Stimulated activated CD4-positive, alpha-beta T cell treated with anti-CD3 and anti-CD28 coated beads, Interleukin-4, amount 100 ng/mL, for 24 hours (primary cell): Measurements from ENCODE around the gene RARB.

Experiments used
- DNase-seq: peaks from one replicate; pipeline ENCODE4 v3.0.0-alpha.2; 2020

RARB gene

DNA sequence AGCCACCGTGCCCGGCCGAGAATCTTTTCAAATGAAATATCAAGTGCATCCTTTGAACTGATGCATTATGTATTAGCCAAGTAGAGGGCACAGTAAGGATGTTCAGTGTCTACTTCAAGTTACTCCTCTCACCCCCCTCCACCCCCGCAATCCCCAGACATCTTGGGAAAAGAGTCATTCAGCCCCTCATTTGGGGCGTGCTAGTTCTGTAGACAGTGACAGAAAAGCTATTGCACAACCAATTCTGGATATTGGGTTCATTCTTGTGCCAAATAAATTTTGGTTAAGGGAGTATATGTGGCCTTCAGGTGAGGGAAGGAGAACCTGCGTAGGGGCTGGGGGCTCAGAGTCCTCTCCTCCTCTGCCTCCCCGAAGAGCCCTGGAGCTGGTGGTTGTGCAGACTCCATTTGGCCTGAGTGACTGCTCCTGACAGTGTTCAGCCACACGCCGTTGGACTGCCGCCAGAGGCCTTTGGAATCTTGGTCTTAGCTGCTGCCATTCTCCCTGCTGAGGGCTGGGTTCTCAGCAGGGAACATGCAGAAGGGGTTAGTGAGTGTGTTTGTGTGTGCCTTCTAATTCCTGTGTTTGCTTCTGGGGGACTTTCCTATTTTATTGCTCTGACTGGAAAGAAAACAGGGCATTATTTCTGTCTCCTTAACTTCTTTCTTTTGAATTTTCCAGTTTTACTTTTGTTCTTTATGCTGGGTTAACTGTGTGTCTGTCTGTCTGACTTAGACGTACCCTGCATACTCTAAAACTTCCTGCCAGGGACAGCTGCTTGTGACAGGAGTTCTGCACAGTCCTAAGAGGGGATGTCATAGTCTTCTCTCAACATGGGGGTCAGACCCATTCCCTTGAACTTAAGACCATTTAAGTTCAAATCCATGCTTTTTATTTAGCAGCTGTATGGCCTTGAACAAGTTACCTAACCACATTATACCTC is 21.0 kb downstream of the RARB start:
- DNase-seq, result no peak

- DNase-seq, result no peak
Observed at GRCh38 chr3:25449857-25450256, 21.8 kb downstream of the RARB start.

- no peak for DNase-seq
Observed at GRCh38 chr3:25452192-25452591, 24.1 kb downstream of the RARB start.

DNA sequence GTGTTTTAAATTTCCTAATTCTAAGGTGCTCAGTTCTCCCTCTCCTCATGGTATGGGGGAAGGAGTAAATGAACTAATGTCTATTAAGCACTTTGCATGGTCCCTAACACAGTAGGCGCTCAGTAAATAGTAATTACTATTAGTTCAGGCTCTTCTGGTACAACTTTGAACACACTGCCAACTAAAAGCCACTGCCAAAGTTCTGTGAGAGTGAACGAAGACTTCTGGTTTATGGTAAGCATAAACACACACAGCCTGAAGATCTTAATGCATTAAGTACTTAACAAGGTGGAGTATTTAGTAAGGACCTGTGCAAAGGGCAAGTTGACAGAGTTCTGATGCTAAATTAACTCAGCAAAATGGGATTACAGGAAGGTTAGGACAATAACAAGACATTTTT is 24.7 kb downstream of the RARB start:
- DNase-seq, result no peak

DNA sequence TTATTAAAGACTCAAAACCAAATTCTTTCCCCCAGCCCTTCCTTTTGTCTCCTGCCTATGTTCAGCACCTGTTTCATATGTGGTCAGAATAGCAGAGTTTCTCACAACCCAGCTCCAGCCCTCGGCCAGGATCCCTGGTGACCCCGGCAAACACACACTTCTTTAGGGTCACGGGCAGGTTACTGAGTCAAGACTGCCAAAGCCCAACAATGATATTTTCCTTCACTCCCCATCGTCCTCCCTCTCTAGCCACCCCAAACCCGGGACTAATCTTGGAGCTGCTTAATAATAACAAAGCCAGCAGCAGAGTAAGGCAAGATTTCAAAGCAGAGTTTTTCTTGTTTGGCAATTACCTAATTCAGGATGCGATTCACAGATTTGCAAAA is 25.5 kb downstream of the RARB start:
- DNase-seq, result no peak

GRCh38 chr3:25454005-25454927 is 26.2 kb downstream of the RARB start:
- DNase-seq, result no peak

- DNase-seq, result no peak
Observed at GRCh38 chr3:25455441-25456132, 27.5 kb downstream of the RARB start.

DNA sequence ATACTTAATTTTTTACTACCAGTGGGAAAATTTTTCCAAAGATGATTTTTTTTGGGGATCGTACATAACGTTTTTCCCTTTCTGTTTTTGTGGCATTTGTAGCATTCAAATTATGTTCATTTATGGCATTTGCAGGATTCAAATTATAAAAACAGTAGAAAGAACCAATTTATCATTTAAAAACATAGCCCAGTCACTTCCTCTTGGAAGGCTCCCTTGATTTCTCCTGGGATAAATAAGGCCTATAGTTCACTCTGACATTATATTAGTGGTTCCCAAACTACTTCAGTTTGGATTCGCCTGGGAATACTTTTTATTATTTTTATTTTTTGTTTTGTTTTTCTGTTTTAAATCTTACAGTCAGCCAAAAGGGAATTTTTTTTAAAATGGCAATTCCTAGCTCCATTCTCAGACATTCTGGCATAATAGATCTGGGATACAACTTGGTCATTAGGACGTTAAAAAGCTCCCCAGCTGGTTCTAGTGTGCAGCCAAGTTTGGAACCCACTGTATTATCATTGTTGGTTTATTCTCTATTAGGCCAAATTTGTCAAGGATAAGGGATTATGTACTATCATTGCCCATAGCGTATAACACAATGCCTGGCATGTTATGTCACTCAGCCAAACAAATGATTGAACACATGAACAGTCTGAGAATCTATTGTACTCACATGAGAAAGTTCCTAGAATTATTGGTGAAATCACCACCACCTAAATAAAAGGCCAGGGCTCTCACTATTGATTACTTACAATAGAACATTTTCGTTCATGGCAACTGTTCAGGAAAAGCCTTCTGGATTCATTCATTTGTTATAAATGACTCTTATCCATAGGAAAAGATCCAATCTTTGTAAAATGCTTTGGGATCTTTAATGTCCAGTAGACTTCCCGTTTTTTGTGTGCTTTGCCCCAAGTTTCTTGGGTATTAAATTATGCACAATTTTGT is 28.9 kb downstream of the RARB start:
- no peak for DNase-seq

- DNase-seq, result no peak
Observed at GRCh38 chr3:25457671-25458419, 29.8 kb downstream of the RARB start.

- no peak for DNase-seq
Observed at GRCh38 chr3:25458420-25458814, 30.4 kb downstream of the RARB start.

DNA sequence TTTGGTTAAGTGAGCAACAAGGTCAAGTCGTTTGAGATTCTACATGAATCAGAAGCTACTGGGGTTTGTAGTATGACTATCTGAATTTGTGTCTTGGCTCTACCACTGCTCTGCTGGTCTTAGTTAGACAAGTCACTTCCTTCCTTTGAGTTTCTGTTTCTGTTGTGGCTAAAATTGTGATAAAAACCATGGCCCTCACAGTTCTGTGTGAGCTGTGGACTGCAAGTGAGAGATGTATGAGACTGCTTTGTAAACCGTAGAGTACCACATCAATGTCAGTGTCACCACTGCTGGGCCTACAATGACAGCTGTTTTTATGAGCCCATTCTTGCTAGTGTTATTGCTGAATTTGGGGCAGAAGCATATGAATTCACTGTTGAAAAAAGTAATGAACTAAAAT is 32.7 kb downstream of the RARB start:
- DNase-seq, result no peak

GRCh38 chr3:25461946-25462345 is 33.9 kb downstream of the RARB start:
- no peak for DNase-seq

GRCh38 chr3:25462495-25462894 is 34.4 kb downstream of the RARB start:
- no peak for DNase-seq

DNA sequence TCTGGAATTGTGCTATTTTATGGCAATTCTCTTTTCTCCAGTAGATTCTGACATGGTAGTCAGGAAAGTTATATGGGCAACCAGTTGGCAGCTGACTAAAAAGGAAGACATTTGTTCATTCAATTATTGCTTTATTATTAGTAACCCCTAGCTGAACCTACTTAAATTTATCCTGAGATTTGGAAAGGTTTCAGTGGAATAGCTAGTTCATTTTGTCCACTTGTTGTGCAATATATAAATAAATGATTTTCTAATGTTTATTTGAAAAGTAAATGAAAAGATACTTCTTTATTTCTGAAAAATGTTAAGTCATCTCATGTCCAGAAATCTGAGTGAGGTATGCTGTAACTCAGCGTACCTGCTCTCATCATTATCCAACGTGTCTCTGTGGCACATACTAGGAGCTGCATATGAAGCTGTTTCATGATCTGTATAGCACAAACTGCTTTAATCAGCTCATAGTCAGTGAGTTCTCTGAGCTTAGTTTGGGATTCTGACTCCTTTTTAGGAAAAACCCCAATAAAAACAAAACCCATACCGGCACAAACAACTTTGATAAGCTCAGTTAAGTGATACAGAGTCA is 35.9 kb downstream of the RARB start:
- no peak for DNase-seq

- no peak for DNase-seq
Observed at GRCh38 chr3:25465266-25465860, 37.3 kb downstream of the RARB start.

DNA sequence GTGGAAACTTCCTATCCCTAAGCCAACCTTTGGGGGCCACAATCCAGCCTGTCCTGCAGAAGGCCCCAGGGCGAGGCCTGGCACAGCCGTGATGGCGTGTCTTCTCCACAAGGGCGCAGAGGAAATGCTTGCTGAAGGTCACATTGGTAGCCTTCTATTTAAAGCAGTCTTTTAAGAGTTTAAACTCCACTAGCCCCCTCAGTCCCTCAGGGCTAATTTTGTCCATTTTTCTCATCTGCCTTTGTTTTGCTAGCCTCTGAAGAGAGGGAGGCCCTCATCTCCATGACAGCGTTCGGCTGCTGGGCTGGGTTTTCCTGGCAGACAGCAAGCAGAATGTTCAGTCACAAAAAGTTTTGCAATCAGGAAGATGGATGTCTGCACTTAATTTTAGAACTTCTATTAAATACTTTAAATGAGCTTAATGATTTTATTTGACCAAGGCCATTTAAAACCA is 40.8 kb downstream of the RARB start:
- DNase-seq, result no peak

DNA sequence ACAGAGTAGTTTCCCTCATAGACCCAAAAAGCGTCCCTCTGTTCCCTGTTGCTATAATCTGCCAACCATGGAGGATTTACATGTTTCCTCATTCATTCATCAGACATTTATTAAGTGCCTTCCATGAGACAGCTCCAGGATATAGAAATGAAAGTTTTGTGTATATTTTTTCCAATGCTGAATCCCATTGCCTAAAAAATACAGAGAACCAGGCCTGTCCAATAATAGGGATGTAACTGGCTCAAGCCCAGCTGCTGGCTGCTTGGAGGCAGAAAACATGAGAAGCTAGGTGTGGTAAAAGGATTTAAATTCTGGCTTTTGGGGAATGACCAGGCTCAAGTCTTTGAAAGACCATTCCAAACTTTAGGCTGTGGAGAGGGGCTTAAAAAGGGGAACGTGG is 41.5 kb downstream of the RARB start:
- DNase-seq, result no peak

- DNase-seq, result no peak
Observed at GRCh38 chr3:25471081-25471768, 43.2 kb downstream of the RARB start.

DNA sequence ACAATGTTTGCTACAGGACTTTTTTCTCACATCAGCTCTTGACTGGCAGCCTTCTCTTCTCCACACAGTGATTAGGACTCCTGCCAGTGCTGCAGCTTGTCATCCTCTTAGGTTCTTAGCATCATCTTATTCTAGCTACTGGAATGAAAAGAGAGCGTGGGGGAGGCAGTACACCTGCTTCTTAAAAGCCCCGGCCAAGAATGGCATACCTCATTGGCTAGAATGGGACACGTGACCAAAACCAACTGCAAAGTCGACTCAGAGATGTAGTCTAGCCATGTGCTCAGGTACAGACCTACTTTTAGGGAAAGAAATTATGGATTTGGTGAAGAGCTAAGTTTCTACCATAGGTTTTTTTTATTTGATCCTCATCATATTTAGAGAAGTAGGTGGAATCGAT is 44.1 kb downstream of the RARB start:
- no peak for DNase-seq

DNA sequence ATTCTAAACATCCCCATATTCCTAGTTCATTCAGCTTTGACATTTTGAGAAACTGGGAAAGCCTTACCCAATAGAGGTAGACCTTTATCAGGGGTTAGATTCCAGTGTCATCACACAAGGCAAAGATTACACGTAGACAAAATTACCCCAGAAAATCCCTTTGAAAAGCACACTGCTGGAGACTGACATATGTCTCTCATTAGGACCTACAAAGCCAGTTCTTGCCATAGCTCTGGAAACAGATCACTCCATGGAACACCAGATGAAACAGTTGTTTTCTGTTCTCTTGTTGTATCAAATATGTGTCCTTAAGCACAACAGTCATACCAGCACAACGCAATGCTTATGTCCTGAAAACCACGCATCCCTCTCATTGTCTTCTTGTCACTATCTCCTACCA is 44.7 kb downstream of the RARB start:
- no peak for DNase-seq
